ACC112 (cell line): ENCODE measurements around the gene ALAS1.

Experiments used
- H2AFZ ChIP-seq: fragments of 200-600 bp; sonication (generic); one replicate; pipeline ENCODE4 v1.6.0; 2017; ENCODE audit warnings: antibody characterized with exemption, low read length; ENCODE audit not compliant: unreplicated experiment
- H3K27ac ChIP-seq: fragments of 200-600 bp; sonication (generic); 2 replicates; pipeline ENCODE4 v1.5.1; 2014; ENCODE audit warnings: low read depth, mild to moderate bottlenecking, antibody characterized with exemption, low read length, moderate library complexity
- H3K27me3 ChIP-seq: fragments of 200-600 bp; sonication (generic); 2 replicates; pipeline ENCODE4 v1.6.1; 2014; ENCODE audit warnings: mild to moderate bottlenecking, antibody characterized with exemption, low read length, moderate library complexity, mixed read lengths; ENCODE audit not compliant: insufficient read depth
- H3K36me3 ChIP-seq: fragments of 200-600 bp; sonication (generic); 2 replicates; pipeline ENCODE4 v1.6.1; 2016; ENCODE audit warnings: mild to moderate bottlenecking, antibody characterized with exemption, low read length, moderate library complexity, mixed read lengths; ENCODE audit not compliant: insufficient read depth
- H3K4me1 ChIP-seq: fragments of 200-600 bp; sonication (generic); one replicate; pipeline ENCODE4 v1.6.1; 2016; ENCODE audit warnings: low read length, mixed read lengths; ENCODE audit not compliant: insufficient read depth, unreplicated experiment, control insufficient read depth
- H3K4me3 ChIP-seq: fragments of 200-600 bp; sonication (generic); 2 replicates; pipeline ENCODE4 v1.5.1; 2014; ENCODE audit warnings: mild to moderate bottlenecking, low read depth, low read length
- H3K79me2 ChIP-seq: fragments of 200-600 bp; sonication (generic); one replicate; pipeline ENCODE4 v1.6.0; 2016; ENCODE audit warnings: low read length; ENCODE audit not compliant: control insufficient read depth, unreplicated experiment, insufficient read depth

Gene ALAS1

DNA sequence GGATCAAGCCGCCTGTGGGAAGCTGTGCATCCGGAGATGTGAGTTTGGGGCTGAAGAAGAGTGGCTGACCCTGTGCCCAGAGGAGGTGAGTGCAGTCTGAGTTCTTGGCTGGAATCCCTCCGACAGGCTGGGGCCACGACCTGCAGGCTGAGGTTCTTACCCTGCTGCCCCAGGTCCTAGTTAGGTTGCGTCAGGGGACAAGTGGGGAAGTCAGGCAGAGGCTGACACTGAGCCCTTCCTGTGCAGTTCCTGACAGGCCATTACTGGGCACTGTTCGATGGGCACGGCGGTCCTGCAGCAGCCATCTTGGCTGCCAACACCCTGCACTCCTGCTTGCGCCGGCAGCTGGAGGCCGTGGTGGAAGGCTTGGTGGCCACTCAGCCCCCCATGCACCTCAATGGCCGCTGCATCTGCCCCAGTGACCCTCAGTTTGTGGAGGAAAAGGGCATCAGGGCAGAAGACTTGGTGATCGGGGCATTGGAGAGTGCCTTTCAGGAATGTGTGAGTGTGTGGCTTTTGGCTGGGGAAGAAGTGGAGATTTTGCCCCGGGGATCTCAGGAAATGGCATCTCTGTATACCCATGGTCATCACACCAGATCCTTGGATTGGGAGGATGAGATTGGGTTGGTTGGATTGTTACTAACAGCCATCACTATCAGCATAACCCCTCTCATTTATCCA, 48.9 kb downstream of the ALAS1 start:
- Histone ChIP-seq H3K4me3 (peak overlapping the region; percentile 74), H3K4me1 (peaks cover 24% of the 10 kb centered on the region), H2AFZ (no peak overlapping the region), H3K79me2 (no peaks in the 10 kb centered on the region), H3K27me3 (no peaks in the 10 kb centered on the region), H3K27ac (no peak overlapping the region), H3K36me3 (0 out of 2 replicates have a peak, but pooled peaks cover 3% of the 10 kb centered on the region)

DNA sequence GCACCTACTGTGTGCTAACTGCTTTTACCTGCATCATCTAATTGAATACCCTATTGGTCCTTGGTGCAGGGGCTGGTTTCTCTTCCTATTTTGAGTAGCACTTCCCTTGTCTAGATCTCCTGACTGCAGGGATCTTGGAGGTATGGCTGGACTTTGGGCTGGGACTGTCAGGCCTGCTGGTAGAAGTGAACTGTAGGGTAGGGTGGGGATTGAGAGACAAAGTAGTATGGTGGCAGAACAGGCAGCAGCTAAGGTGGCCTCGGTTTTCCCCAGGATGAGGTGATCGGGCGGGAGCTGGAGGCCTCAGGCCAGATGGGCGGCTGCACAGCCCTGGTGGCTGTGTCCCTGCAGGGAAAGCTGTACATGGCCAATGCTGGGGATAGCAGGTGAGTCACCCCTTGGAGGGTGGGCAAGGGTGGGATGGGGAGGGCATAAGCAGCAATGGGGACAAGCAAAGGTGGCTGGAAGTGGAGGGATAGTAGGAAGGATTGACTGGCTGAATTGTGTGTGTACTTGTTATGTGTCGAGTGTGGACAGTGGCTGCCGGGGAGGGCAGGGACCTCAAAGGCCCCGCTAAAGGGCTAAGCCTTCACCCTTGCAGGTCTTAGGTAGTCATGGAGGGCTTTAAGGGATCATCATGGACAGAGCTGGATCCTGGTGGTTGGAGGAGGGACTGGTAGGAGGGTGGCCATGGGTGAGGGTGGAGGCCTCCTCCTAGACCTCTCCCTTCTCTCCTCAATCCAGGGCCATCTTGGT, 49.6 kb downstream of the ALAS1 start:
- no peaks in the 10 kb centered on the region for H3K27me3 ChIP-seq
- H3K4me1 ChIP-seq, result peaks cover 24% of the 10 kb centered on the region
- no peak overlapping the region for H2AFZ ChIP-seq
- no peak overlapping the region; the same call in 1 of the 2 replicates for H3K4me3 ChIP-seq
- no peak overlapping the region for H3K27ac ChIP-seq
- no peaks in the 10 kb centered on the region for H3K79me2 ChIP-seq
- H3K36me3 ChIP-seq, result peaks cover 5% of the 10 kb centered on the region; the same call in 1 of the 2 replicates

DNA sequence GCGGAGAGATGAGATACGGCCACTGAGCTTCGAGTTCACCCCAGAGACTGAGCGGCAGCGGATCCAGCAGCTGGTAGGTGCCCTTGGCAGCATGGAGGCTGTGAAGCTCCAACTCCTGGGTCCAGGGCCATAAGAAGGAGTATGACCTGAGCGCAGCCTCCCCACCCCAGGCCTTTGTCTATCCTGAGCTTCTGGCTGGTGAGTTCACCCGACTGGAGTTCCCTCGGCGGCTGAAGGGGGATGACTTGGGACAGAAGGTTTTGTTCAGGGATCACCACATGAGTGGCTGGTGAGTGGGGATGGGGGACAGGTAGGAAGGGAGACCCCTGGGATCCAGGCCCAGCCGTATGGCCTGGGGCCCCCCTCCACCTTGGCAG, 50.2 kb downstream of the ALAS1 start:
- Histone ChIP-seq H3K79me2 (no peaks in the 10 kb centered on the region), H3K27me3 (no peaks in the 10 kb centered on the region), H2AFZ (no peak overlapping the region), H3K36me3 (peaks cover 5% of the 10 kb centered on the region; the same call in 1 of the 2 replicates), H3K4me3 (no peak overlapping the region), H3K4me1 (peaks cover 24% of the 10 kb centered on the region), H3K27ac (no peak overlapping the region)

DNA sequence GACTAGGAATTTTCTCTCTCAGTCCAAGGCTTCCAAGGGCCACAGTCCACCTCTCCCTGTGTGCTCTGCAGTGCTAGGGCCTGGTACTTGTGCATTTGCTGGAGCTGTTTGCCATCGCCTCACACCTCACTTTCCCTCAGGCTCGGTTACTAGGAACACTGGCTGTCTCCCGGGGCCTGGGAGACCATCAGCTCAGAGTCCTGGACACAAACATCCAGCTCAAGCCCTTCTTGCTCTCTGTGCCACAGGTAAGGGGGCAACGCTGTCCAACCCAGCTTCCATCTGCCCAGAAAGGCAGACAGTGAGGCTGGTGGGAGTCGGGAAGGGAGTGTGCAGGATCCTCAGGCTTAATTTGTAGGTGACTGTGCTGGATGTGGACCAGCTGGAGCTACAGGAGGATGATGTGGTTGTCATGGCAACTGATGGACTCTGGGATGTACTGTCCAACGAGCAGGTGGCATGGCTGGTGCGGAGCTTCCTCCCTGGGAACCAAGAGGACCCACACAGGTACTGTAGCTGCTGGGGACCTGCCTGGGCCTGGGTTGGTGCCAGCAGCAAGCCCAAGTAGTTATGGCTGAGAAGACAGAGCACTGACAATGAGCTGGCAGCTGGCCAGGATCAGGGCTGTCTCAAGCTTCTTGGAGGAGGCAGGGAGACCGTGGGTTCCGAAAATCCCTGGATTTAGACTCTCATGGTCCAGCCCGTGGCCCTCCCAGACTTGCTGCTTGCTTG, 51.0 kb downstream of the ALAS1 start:
- no peak overlapping the region for H2AFZ ChIP-seq
- H3K27ac ChIP-seq, result no peak overlapping the region

DNA sequence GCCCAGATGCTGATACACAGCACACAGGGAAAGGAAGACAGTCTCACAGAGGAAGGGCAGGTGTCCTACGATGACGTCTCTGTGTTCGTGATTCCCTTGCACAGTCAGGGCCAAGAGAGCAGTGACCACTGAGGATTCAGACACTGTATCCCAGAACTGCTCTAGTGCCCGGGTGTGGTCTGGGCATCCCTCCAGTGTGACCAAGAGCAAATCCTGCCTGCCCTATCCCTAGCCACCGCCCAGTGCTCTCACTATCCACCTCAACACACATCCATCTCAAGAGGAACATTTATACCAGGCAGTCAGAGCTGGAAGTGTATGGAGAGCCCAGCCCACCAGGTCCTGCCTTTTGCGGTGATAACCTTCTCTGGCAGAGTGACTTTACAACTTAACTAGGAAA, 51.7 kb downstream of the ALAS1 start:
- H3K79me2 ChIP-seq, result no peaks in the 10 kb centered on the region
- H3K4me1 ChIP-seq, result peaks cover 13% of the 10 kb centered on the region
- no peak overlapping the region for H2AFZ ChIP-seq
- no peaks in the 10 kb centered on the region for H3K27me3 ChIP-seq
- no peak overlapping the region for H3K27ac ChIP-seq
- H3K36me3 ChIP-seq, result peaks cover 5% of the 10 kb centered on the region; the same call in 1 of the 2 replicates
- H3K4me3 ChIP-seq, result no peak overlapping the region

More for the DNA sequence above, 51.0 kb downstream of the ALAS1 start:
- H3K4me1 ChIP-seq, result peaks cover 20% of the 10 kb centered on the region
- peaks cover 5% of the 10 kb centered on the region; the same call in 1 of the 2 replicates for H3K36me3 ChIP-seq
- no peak overlapping the region for H3K4me3 ChIP-seq
- H3K27me3 ChIP-seq, result no peaks in the 10 kb centered on the region
- H3K79me2 ChIP-seq, result no peaks in the 10 kb centered on the region

DNA sequence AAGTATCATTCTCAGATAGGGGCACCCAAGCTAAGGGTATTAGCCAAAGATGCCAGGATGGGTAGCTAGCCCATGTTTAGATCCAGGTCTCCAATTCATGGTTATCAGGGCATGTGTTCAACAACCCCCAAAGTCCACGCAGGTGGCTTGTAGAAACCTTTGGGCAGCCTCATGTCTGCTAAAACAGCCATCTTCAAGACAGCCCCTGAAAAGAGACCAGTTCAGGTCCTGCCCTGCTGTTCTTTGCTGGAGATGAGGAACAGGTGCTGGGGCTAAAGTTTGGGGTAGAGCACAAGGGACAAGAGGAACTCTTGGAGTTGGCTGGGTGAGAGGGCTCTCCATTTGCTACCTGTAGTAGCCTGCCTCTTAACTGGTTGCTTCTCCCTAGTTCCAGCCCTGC, 52.2 kb downstream of the ALAS1 start:
- peaks cover 5% of the 10 kb centered on the region; the same call in 1 of the 2 replicates for H3K36me3 ChIP-seq
- no peaks in the 10 kb centered on the region for H3K27me3 ChIP-seq
- H2AFZ ChIP-seq, result no peak overlapping the region
- no peaks in the 10 kb centered on the region for H3K79me2 ChIP-seq
- no peak overlapping the region for H3K4me3 ChIP-seq
- peaks cover 9% of the 10 kb centered on the region for H3K4me1 ChIP-seq
- H3K27ac ChIP-seq, result no peak overlapping the region

DNA sequence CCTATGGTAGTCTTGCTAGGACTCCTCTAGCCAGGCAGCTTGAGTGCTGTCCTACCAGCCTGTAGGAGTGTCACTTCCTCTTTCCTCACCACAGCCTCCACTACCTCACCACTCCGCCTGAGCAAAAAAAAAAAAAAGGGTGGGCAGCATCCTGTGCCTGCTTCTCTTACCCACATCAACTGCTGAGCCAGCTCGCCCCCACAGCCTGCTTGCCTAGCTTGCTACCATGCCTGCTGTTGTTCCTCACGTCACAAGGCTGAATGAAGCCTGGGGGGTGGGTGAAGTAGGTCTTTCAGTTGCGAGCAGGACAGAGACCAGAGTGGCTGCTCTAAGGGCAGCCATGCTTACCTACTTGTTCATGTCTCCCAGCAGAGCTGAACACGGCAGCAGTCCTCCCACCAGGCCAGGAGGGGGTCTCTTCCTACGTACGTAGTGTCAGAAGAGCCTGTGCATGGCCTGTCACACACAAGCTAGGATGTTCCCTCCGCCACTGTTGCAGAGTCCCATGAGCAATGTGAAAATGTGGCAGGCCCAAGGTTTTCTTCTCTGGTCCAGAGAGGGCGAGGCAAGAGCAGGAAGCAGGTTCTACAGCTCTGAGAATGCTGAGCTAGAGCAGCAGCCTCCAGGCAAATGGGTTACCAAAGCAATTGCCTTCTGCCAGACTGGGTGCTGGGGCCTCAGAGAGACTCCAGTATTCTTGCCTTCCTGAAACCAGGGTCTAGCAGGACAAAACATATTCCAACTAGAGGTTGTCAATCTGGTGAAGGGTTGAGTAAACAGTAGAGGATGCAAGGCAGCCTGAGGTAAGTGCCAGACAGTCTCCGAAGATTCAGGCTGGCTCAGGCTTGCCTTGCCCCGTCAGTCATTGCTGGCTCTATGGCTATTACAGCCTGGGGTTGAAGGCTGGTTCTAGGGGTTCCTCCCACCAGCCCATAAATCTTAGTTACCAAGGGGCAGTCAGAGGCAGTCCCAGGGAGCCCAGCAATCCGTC, 55.6 kb downstream of the ALAS1 start:
- H3K27me3 ChIP-seq, result no peaks in the 10 kb centered on the region
- H3K36me3 ChIP-seq, result peaks cover 25% of the 10 kb centered on the region
- peaks cover 8% of the 10 kb centered on the region for H3K79me2 ChIP-seq
- no peak overlapping the region for H3K4me3 ChIP-seq
- no peak overlapping the region for H3K27ac ChIP-seq
- H3K4me1 ChIP-seq, result no peaks in the 10 kb centered on the region
- no peak overlapping the region for H2AFZ ChIP-seq

DNA sequence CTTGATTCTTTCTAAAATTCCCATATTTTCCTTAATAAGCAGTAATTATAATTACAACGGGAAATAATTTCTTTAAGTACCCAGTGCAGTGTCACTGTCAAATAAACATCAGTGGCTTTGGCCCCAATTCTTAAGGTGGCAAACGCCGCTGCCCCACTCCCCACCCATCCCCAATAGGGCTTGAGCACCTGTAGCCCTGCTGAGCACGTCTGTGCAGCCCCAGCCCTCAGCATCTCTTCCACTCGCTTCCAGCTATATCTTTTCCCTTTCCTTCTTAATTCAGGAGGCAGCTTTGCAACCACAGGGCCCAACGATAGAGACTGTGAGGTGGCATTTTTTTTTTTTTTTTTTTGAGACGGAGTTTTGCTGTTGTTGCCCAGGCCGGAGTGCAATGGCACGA, 56.6 kb downstream of the ALAS1 start:
- H3K36me3 ChIP-seq, result peaks cover 33% of the 10 kb centered on the region
- H3K27me3 ChIP-seq, result no peaks in the 10 kb centered on the region
- H3K4me1 ChIP-seq, result peaks cover 9% of the 10 kb centered on the region
- H3K79me2 ChIP-seq, result peaks cover 8% of the 10 kb centered on the region
- H2AFZ ChIP-seq, result no peak overlapping the region
- H3K4me3 ChIP-seq, result no peak overlapping the region
- no peak overlapping the region for H3K27ac ChIP-seq

DNA sequence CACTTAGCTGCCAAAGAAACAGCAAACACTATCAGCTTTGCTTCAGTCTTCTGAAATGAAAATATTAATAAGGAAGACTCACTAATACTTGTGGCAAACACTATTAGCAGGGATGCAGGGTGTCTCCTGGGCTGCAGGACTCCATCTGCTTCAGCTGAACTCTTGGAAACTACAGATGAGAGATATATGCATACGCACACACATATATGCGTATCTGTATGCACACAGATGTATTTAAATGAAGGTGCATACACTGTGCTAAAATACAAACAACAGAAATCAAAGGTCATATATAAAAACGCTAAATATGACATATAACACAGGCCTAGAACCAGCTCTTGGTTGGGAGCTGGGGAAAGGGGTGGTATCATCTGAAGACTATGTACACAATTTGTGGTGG, 58.2 kb downstream of the ALAS1 start:
- no peak overlapping the region for H3K27ac ChIP-seq

DNA sequence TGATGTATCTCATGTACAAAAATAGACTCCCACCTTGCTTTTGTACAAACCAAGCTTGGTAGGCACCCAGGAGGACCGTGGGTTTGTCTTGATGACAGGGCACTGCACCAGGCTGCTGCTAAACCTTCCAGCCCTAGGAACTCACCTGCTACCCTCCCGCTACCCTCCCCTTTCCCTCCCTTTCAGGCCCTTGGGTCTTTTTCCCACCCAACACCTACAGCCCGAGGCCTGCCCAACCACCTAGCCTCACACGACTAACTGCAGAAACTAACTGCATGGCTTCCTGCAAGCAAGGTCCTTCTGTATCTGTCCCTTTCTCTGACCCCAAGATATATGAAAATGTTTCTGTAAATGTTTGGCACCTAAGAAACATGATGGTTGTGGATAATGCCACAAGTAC, 58.7 kb downstream of the ALAS1 start:
- Histone ChIP-seq H3K79me2 (peaks cover 12% of the 10 kb centered on the region), H3K27ac (no peak overlapping the region), H3K36me3 (peaks cover 46% of the 10 kb centered on the region), H3K4me1 (peaks cover 10% of the 10 kb centered on the region), H2AFZ (no peak overlapping the region), H3K4me3 (no peak overlapping the region), H3K27me3 (no peaks in the 10 kb centered on the region)

More for the DNA sequence above, 58.2 kb downstream of the ALAS1 start:
- H3K4me1 ChIP-seq, result peaks cover 10% of the 10 kb centered on the region
- H3K79me2 ChIP-seq, result peaks cover 10% of the 10 kb centered on the region
- H3K4me3 ChIP-seq, result no peak overlapping the region
- peaks cover 42% of the 10 kb centered on the region for H3K36me3 ChIP-seq
- no peak overlapping the region for H2AFZ ChIP-seq
- no peaks in the 10 kb centered on the region for H3K27me3 ChIP-seq
